ENCODE data around the gene GCLM.

GCLM gene

GRCh38 chr1:93907718-93908117 is 1.5 kb downstream of the GCLM start:
- peak; percentile 74 for DNase-seq (ENCODE audit: low read depth)
- no peak for TF ChIP-seq CTCF (conservative IDR thresholded peaks at IDR 0.05; ENCODE audit: low read depth, low read length)
- H3K4me3 ChIP-seq (ENCODE audit: low read depth, low read length) = peak overlapping the region; percentile 78

- no peak for DNase-seq (ENCODE audit: low read depth)
- H3K4me3 ChIP-seq (ENCODE audit: low read depth, low read length) = no peak overlapping the region
- TF ChIP-seq CTCF (conservative IDR thresholded peaks at IDR 0.05; ENCODE audit: low read depth, low read length) = no peak
Measured at GRCh38 chr1:93906480-93906879, 2.8 kb downstream of the GCLM start.

- peak; percentile 46 for DNase-seq (ENCODE audit: low read depth)
- no peak overlapping the region for H3K4me3 ChIP-seq (ENCODE audit: low read depth, low read length)
- no peak for TF ChIP-seq CTCF (conservative IDR thresholded peaks at IDR 0.05; ENCODE audit: low read depth, low read length)
Measured at GRCh38 chr1:93905734-93906133, 3.5 kb downstream of the GCLM start.

- TF ChIP-seq CTCF (conservative IDR thresholded peaks at IDR 0.05; ENCODE audit: low read depth, low read length) = no peak
- H3K4me3 ChIP-seq (ENCODE audit: low read depth, low read length) = no peak overlapping the region
- peak; percentile 54 for DNase-seq (ENCODE audit: low read depth)
Measured at GRCh38 chr1:93905051-93905450, 4.2 kb downstream of the GCLM start.

GRCh38 chr1:93904228-93904627 is 5.0 kb downstream of the GCLM start:
- peak; percentile 34 for DNase-seq (ENCODE audit: low read depth)
- TF ChIP-seq CTCF (conservative IDR thresholded peaks at IDR 0.05; ENCODE audit: low read depth, low read length) = no peak
- no peak overlapping the region for H3K4me3 ChIP-seq (ENCODE audit: low read depth, low read length)

GRCh38 chr1:93900723-93901504 is 8.3 kb downstream of the GCLM start:
- DNase-seq (ENCODE audit: low read depth) = no peak
- TF ChIP-seq CTCF (conservative IDR thresholded peaks at IDR 0.05; ENCODE audit: low read depth, low read length) = no peak
- H3K4me3 ChIP-seq (ENCODE audit: low read depth, low read length) = no peak overlapping the region

Data from choroid plexus epithelial cell (primary cell).